ENCODE results near the gene ZC3H18. TPM values are rescaled to one million over a fixed set of nuclear protein-coding genes. Genes with fewer than 3 reads are reported as not detected.
"Not testable (repeated sequence)": the region's sequence is repeated elsewhere in the genome, so short reads cannot be mapped to it uniquely, and the experiment has no call there.

Gene ZC3H18
- total RNA-seq, 1 donor from 2014 or later = 15.2 TPM

DNA sequence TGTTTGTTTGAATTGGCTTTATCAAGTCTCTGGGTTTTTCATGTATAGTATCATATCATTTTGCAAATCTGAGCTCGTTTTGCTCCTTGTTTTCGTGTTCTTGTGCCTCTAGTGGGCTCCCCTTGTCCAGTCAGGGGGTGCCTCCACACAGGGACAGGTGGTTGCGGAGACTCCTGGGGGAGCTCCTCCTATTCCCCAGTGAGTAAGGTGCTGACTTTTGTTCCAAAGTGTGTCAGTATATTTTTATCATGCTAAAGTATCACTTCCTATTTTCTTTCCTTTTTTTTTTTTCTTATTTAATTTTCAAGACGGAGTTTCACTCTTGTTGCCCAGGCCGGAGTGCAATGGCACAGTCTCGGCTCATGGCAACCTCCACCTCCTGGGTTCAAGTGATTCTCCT lies 37.9 kb downstream of the ZC3H18 start:
- no peak for DNase-seq

DNA sequence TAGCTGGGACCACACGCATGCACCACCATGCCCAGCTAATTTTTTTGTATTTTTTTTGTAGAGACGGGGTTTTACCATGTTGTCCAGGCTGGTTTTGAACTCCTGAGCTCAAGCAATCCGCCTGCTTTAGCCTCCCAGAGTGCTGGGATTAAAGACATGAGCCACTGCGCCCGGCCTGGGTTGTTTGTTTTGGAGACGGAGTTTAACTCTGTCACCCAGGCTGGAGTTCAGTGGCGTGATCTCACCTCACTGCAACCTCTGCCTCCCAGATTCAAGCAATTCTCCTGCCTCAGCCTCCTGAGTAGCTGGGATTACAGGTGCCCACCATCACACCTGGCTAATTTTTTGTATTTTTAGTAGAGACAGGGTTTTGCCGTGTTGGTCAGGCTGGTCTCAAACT lies 39.2 kb downstream of the ZC3H18 start:
- DNase-seq = not testable (repeated sequence)

DNA sequence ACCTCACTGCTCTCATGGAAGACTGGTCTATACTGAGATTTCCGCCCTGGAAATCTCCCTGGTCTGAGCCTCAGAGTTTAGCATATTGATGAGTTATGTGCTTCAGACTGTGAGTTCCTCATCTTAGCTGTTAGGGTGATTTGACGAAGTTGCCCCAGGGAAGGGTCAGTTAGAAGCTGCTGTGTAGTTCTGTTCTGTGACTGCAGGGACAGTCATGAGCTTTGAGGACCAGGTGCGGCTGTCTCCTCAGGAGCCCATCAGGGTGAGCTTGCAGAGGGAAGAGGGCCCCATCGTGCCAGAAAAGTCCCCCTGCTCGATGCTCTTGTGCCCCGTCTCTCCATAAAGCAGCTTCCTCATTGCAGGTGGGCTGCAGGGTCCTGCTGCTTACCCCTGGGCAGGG lies 39.9 kb downstream of the ZC3H18 start:
- no peak for DNase-seq

DNA sequence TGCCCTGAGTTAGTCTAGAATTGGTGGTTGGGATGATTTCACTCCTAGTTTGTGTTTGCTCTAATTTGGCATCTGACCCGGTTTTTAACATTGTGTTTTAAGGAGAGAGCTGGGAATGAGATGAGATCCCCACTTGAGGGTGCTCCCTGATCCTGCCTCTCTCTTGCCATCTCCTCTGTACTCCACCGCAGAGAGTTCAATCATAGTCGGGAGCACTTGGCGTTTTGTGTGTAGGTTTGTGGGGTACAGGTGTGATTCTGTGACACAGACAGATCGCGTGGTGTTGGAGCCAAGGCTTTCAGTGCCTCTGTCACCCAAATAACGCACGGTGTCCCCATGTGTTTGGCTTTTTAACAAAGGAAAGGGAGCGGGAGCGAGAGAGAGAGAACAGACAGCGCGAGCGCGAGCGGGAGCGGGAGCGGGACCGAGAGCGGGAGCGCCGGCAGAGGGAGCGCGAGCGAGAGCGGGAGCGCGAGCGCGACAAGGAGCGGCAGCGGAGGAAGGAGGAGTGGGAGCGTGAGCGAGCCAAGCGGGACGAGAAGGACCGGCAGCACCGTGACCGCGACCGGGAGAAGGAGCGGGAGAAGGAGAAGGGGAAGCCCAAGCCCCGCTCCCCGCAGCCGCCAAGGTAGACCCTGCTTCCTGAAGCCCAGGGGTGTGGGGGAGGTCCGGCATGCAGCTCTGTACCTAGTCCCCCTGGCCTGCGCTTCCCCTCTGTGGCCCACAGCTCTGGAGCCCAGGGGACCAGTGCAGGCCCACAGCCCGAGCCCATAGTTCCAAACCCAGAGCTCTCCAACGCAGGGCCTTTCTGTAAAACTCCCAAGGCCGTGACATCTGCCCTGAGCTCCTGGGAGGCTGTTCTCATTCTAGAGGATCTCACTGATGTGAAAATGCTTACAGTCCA lies 41.0 kb downstream of the ZC3H18 start:
- peak; percentile 56 for DNase-seq

DNA sequence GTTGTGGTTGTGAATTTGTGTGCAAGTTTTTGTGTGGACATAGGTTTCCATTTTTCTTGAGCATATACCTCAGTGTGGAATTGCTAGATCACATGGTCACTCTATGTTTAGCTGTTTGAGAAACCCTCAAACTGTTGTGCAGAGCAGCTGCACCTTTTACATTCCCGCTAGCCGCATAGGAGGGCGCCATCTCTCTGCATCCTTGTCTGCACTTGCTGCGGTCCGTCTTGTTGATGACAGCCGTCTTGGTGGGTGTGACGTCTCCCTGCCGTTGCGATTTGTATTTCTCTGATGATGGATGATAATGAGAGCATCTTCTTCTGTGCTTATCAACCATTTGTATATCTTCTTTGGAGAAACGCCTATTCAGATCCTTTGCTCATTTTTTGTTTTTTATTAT lies 43.1 kb downstream of the ZC3H18 start:
- peak; percentile 66 for DNase-seq

DNA sequence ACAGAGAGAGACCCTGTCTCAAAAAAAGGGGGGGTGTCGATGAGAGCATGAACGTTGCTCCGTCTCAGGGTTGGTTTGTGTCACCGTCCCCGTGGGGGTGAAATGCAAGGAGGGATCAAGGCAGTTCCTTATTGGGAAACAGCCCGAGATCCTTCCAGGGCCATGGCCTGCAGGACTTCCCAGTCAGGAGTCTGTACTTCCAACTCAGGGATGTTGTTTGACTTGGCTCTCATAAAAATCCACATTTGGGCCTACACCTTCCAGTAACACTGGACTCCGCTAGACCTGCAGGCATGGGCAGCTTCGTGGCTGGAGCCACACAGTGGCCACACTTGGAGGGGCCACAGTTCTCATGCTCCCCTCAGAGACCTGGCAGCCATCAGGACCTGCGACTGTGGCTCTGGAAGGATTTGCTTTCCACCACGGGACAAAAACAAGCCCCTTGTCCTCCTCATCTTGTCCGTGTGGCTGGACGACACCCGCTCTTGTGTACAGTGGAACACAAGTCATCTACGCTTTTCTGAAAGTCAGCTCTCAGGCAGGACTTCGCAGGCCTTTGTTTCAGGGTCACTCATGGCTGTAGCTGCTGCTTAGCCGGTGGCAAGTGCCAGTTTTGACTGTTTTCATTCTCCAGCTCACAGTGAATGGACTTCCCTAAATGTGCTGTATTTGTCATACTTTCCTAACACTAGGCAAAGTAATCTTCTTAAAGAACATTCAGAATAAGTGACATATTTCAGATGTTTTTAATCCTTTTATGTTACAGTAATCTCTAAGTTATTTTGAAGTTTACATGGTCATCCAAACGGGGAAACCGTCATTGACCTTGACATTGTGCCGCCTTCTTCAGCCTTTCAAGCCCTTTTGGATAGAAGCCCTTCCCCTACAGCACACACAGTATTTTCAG lies 44.0 kb downstream of the ZC3H18 start:
- DNase-seq = no peak

DNA sequence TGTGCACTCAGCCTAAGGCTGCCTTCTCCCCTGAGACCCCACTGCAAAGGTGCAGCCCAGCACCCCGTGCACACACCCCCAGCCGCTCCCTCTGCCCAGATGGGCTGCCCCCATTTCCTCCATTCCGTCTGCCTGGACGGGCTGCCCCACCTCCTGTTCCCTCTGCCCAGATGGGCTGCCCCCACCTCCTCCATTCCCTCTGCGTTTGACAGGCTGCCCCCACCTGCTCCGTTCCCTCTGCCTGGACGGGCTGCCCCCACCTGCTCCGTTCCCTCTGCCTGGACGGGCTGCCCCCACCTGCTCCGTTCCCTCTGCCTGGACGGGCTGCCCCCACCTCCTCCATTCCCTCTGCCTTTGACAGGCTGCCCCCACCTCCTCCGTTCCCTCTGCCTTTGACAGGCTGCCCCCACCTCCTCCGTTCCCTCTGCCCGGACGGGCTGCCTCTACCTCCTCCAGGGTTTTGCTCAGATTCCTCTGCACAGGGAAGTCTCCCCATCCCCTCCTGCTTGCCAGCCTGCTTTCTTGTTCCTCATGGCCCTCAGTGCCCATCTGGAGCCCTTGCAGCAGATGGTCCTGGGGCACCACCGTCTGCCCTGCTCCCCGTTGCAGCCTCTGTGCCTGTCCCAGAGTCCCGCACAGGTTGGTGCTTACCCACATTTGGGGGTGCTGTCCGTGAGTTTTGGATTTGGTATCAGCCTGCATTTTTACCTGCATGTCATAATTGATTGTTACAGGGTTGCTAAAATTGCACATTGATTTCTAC lies 44.8 kb downstream of the ZC3H18 start:
- DNase-seq = peak; percentile 26

DNA sequence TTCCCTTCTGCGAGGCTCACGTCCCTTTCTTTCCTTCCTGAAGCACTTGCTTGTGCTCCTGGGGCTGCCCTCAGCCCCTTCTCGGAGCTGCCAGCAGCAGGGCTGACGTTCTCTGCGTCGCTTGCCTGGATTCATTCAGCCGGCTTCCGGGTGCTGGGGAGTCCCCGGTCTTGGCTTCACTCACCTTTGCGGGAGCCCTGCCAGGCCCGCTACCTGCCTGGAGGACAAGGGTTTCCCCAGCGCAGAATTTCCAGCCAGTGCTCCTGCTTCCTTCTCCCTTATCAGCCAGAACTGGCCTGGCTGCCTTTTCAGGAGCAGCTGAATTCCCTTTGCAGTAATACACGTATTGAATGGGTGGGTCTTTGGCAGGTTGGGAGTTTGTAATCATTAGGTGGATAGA lies 46.1 kb downstream of the ZC3H18 start:
- no peak for DNase-seq

DNA sequence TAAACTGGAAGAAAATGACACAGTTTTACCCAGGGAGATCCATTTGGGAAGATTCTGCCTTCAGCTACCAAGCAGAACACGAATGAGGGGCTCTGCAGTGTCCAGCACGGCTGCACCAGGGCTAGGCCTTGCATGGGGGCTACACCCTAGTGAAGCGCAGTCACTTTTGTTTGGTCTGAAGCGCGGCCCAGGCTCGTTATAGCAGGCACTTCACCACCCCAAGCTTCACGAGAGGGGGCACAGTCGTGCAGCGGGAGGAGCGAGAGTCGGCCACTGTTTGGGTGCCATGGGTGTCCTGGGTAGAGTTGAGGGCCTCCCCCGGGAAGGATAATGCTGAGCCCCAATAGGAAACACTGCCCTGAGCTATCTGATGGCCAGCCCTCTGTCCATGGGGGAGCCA lies 46.5 kb downstream of the ZC3H18 start:
- DNase-seq = no peak

DNA sequence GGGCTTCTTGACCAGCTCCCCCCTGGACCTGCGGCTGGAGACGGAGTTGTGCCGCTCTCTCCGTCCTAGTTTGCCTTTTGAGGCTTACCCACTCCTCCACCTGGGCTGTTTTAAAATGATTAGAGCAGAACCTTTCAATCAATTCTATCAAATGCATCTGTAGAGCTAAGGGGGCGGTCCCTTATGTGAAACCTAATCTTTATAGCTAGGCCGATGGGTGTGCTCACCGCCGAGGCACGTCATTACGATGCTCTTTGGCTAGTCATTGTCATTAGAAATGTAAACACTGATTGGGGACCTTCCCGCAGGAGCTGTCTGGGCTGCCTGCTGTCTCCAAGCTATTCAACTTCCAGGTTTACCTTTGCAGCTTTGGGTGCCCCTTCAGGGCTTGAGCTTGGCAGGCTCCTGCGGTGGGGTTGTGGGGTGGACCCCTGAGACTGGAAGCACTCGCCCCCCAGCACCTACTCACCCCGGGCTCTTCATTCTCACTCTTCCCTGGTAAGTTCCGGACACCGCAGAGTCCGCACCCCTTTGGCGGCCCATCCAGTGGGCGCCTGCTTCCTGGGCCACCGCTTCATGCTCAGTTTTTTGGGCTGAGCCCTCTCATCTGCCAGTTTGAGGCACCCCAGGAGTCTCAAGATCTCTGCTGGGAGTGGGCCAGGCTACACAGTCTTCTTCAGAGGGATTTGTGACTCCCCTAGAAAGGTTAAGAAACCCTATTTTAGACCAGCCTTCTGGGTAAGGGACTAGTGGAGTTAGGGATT lies 47.2 kb downstream of the ZC3H18 start:
- DNase-seq = no peak

DNA sequence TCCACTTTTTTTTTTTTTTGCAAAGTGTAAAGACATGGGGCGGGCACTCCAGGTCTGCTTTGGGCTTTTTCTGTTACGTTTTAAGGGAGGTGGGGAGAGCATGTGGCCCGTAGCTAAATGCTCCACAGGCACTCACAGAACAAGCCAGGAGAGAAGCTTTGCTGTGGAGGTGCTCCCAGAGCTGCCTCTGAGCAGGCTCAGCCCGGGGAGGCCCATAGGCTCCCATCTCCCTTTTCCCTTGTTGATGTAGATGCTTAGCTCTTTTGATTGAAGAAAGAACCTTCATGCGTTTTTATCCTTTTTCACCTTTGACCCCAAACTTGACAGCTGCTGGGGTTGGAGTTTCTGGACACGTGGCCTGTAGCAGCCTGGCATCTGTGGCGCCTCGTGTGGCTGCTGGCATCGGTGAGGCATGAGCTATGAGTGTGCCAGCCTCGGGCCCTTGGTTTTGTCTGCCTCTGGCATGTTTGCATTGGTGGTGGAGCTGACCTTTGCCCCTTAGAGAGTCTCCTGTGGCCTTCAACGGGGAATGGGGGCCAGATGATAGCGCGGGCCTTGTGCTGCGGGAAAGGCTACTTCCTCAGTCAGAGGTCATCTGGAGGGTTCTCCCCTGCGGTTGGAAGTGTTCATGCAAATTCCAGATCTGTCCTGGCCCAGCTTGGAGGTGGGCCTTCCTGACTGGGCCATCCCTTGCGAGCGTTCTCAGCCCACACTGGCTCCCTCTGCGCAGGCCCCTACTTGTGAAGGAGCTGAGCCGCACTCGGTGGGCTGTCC lies 48.2 kb downstream of the ZC3H18 start:
- DNase-seq = no peak

DNA sequence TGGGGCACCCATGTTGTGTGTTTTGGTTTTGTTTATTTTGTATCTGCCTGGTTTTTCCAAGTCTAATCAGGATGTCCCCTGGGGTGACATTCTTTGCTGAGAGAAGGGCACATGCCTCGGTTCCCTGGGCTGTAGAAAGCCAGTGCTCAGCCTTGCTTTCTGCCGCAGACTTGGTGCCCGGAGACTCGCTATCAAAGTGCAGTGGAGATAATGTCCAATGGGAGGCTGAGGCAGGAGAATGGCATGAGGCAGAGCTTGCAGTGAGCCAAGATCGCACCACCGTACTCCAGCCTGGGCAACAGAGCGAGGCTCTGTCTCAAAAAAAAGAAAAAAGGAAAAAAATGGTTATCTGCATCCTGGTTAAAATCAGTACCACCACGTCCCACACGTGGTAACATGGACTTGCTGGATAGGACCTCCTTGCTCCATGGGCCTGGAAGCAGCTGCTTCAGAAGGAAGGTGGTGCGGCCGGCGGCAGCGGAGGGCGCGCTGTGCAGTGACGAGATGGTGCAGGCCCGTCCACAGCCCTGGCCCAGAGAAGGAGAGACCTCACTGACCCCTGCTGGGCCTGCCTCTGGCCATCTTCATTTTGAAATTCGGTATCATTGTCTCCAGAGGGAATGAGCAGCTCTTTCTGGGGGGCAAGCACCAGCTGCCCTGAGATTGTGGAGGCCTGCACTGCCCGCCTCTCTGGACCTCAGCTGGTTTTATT lies 48.9 kb downstream of the ZC3H18 start:
- no peak for DNase-seq

DNA sequence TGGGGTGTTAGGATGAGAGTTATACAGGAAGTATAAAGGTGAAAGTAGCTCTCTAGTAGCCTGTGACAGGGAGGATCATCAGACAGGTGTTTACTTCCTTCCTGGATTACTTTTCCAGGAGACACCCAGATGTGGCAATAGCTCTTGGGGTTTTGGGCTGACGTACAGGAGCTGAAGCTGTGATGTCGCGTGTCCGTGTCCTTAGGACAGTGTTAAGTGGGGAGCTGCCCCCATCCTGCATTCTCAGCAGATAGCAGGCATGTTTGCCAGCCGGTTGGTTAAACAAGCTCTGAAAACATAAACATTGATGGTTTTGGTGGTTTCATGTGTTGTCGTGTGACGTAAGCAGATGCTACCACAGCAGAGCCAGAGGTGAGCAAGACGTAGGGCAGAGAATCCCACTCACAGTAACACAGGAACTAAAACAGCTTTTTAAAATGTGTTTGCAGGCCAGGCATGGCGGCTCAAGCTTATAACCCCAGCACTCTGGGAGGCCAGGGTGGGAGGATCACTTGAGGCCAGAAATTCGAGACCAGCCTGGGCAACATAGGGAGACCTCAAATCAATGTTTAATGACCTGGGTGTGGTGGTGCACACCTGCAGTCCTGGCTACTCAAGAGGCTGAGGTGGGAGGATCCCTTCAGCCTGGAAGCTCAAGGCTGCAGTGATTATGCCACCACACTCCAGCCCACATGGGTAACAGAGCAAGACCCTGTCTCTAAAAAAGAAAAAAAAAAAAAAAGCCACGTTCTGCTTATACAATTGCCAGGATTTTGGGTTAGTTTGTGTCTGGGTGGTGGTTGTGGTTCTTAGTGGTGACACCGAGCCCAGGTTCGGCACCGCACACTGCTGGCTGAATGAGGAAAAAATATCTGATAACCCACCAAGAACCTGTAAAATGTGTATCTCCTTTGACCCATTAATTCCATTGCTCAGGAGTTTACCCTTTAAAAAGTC lies 49.9 kb downstream of the ZC3H18 start:
- no peak for DNase-seq

DNA sequence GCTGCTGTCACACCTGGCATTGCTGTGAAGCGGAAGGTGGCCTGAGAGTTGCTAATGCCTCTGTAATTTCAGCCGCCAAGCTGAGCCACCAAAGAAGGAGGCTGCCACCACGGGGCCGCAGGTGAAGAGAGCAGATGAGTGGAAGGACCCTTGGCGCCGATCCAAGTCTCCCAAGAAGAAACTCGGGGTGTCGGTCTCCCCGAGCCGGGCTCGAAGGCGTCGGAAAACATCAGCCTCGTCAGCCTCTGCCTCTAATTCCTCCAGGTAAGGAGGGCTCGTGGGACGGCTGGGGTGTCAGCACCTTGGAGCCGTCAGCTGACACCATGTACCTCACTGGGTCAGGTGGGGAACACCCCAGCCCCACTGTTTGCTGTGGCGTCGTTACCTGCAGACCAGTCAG lies 51.9 kb downstream of the ZC3H18 start:
- DNase-seq = no peak

DNA sequence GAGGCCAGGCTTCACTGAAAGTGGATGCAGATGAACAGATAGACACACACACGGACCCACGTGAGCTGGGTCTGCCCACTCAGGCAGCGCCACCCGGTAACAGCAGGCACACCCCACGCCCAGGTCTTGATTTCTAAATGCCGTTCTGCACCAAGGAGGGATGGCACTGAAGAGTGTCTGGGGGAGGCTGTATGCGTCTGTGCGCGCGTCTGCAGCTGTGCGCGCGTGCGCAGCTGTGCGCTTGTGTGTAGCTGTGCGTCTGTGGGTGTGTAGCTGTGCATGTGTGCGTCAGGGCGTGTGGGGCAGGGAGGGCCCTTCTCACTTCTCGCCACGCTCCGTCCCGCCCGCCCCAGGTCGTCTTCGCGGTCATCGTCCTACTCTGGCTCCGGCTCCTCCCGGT lies 52.7 kb downstream of the ZC3H18 start:
- DNase-seq = no peak

DNA sequence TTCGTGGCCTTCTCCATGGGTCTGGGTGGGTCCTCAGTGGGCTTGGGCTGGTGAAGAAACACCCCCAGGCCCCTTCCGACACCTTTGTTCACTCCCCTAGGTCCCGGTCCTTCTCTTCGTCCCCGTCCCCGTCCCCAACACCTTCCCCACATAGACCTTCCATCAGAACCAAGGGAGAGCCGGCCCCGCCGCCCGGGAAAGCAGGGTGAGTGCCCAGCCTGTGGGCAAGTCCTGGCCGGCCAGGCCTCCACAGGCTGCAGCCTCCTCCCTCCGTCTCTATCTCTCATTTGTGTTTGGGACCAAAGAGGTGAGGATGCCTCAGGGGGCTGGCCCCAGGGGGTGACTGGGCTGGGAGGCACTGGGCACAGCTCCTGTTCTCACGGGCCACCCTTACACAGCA lies 53.7 kb downstream of the ZC3H18 start:
- no peak for DNase-seq

DNA sequence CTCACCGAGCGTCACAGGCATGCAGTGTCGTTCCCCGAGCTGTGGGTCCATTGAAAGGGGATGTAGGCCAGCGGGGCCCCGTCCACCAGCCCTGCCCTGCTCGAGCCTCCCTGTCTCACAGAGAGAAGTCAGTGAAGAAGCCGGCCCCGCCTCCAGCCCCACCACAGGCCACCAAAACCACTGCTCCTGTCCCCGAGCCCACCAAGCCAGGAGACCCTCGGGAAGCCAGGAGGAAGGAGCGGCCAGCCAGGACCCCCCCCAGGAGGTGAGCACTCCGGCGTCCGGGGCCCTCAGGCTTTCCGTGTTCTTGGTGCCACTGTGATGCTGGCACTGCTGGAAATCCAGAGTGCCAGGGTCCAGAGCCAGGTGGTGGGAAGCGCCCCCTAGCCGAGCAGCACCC lies 54.3 kb downstream of the ZC3H18 start:
- no peak for DNase-seq

DNA sequence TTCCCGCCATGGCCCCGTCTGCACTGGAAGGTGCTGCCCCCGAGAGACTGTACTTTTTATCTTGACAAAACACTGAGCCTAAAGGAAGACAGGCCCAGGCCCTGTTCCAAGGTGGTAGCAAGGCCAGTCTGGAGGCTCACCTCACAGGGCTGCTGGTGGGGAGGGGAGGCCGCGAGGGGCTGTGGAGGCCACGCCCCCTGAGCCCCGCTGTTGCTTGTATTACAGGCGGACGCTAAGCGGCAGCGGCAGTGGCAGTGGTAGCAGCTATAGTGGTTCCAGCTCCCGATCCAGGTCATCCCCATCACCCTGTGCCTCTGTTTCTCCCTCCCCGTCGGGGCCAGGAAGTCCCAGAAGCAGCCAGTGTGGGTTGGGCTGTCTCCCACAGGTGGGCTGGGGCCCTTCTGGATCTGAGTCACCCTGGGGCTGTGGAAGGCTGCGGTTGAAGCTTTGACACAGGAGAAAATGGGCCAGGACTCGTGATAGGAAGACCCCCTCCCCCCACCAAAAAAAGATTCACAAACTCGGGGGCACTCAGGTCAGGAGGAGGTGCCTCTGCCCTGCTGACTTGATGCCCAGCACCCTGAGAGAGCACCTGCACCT lies 54.9 kb downstream of the ZC3H18 start:
- no peak for DNase-seq

DNA sequence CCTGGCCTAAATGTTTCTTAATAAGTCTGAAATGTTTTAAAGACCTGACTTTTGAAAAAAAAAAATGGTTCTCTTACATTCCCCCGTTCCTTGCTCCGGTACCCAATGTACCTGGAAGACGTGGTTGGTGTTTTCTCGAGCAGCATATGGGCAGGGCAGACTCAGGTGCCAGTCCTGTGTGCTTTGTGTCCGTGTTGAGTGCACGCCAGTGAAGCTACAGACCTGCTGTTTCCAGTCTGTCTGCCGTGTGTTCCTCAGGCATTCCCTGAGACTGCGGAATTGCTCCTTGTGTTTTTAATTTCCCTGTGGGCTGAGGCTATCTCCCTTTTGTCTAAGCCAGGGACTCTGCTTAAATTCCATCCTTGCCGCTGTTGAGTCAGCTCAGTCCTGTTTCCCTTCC lies 56.4 kb downstream of the ZC3H18 start:
- DNase-seq = no peak

All from tongue (tissue), 2 donors.